Activated T-helper 1 cell treated with anti-CD3 and anti-CD28 coated beads, Interleukin-2, amount 50 U/mL, for 16 hours (primary cell): ENCODE data around the gene BBOF1.

Experiments used
- DNase-seq, 2 donors: peaks; one replicate each; pipeline ENCODE4 v3.0.0-alpha.2; 2020; ENCODE audit warnings: low read depth in 1 of 2, low spot score in 1 of 2

Gene BBOF1

GRCh38 chr14:74029136-74029535 lies 10.0 kb downstream of the BBOF1 start:
- no peak for DNase-seq

GRCh38 chr14:74034572-74034971 lies 15.4 kb downstream of the BBOF1 start:
- no peak for DNase-seq

- no peak for DNase-seq
Measured at GRCh38 chr14:74035556-74035955, 16.4 kb downstream of the BBOF1 start.

- no peak for DNase-seq
Measured at GRCh38 chr14:74038020-74038859, 19.1 kb downstream of the BBOF1 start.

GRCh38 chr14:74042296-74042695 lies 23.1 kb downstream of the BBOF1 start:
- no peak for DNase-seq

- DNase-seq: no peak
Measured at GRCh38 chr14:74045522-74045921, 26.4 kb downstream of the BBOF1 start.

- DNase-seq: no peak
Measured at GRCh38 chr14:74048281-74048680, 29.1 kb downstream of the BBOF1 start.

- no peak for DNase-seq
Measured at GRCh38 chr14:74049876-74050495, 30.8 kb downstream of the BBOF1 start.

- no peak for DNase-seq
Measured at GRCh38 chr14:74062809-74063150, 43.6 kb downstream of the BBOF1 start.

GRCh38 chr14:74064426-74064825 lies 45.3 kb downstream of the BBOF1 start:
- no peak for DNase-seq

GRCh38 chr14:74064883-74065282 lies 45.7 kb downstream of the BBOF1 start:
- no peak for DNase-seq

- DNase-seq: no peak
Measured at GRCh38 chr14:74065746-74066575, 46.8 kb downstream of the BBOF1 start.

- DNase-seq: no peak
Measured at GRCh38 chr14:74077401-74077800, 58.3 kb downstream of the BBOF1 start.

- DNase-seq: no peak
Measured at GRCh38 chr14:74080820-74081460, 61.8 kb downstream of the BBOF1 start.

GRCh38 chr14:74081491-74081890 lies 62.3 kb downstream of the BBOF1 start:
- DNase-seq: no peak

- DNase-seq: no peak
Measured at GRCh38 chr14:74083161-74083560, 64.0 kb downstream of the BBOF1 start.

- DNase-seq: no peak
Measured at GRCh38 chr14:74083784-74084276, 64.7 kb downstream of the BBOF1 start.

- peak; percentile 99 to 100 for DNase-seq
Measured at GRCh38 chr14:74084277-74085046, 65.3 kb downstream of the BBOF1 start, which contains the start of the genes ALDH6A1 and LIN52. Gene ALDH6A1 (minus strand): TSS chr14:74084453. CDS start chr14:74084394, 59 bp downstream. Gene LIN52 (plus strand): TSS chr14:74084956. CDS start chr14:74084975, 19 bp downstream.

- DNase-seq: no peak
Measured at GRCh38 chr14:74085047-74085637, 66.0 kb downstream of the BBOF1 start.

GRCh38 chr14:74085828-74086227 lies 66.7 kb downstream of the BBOF1 start:
- DNase-seq: no peak
